Measurements from ENCODE around the gene MMP25.

The MMP25 gene, protein sequence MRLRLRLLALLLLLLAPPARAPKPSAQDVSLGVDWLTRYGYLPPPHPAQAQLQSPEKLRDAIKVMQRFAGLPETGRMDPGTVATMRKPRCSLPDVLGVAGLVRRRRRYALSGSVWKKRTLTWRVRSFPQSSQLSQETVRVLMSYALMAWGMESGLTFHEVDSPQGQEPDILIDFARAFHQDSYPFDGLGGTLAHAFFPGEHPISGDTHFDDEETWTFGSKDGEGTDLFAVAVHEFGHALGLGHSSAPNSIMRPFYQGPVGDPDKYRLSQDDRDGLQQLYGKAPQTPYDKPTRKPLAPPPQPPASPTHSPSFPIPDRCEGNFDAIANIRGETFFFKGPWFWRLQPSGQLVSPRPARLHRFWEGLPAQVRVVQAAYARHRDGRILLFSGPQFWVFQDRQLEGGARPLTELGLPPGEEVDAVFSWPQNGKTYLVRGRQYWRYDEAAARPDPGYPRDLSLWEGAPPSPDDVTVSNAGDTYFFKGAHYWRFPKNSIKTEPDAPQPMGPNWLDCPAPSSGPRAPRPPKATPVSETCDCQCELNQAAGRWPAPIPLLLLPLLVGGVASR

DNA sequence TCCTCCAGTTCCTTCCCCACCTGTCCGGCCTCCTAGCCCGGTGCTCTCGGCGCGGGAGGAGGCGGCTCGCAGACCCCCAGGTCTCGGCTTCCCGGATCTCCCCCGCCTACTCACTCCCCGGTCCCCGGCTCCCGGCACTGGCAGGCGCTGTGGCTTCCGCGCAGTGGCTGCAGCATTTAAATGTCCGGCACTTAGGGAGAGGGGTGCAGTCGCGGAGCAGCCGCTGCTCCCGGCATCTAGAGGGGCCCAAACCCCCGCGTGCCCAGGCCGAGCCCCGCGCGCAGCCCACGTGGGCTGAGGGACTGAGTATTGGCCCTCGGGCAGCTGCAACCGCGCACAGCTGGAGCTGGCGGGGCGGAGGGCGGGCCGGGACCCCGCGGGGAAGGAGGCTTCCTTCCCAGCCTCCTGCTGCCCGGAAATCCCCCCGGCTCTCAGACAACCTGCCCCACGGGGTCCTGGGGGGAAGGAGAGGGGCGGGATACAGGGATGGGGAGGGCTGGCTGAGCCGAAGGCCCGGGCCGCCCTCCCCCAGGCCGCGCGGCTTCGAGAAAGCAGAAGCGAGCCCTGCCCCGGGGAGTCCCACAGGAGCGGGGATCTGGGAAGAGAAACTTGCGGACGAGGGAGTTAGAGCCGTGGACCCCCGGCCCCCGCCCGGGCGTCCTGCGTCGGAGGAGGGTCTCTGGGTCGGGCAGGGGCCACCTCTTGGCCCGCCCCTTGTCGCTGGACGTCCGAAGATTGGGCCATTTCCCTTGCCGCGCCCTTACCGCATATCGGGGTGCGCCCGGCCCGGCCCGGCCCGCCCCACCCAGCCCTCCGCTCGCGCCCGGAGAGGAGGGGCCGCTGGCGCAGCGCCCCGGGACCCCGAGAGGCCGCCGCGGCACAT, at the start of gene MMP25:
MMP25 (plus strand) TSS at position 804 of the 883 bp plus-strand sequence. CDS start 357 bp downstream, outside the sequence.
- Histone ChIP-seq H3K9ac (ENCODE audit: insufficient read length, low read depth) (peak within 1 kb of the TSS; percentile 83), H3K36me3 (ENCODE audit: insufficient read depth, insufficient read length, low read length) (no peaks in the 10 kb centered on the region), H3K4me3 (ENCODE audit: insufficient read length, low read depth) (peak within 1 kb of the TSS; percentile 56), H3K4me1 (ENCODE audit: insufficient read depth, insufficient read length) (peaks cover 10% of the 10 kb centered on the region), H3K27me3 (ENCODE audit: insufficient read depth, insufficient read length) (peaks cover 66% of the 10 kb centered on the region), H3K9me3 (ENCODE audit: insufficient read depth, low read length) (no peaks in the 10 kb centered on the region)
- TF ChIP-seq SUZ12 (IDR thresholded peaks at IDR 0.05; ENCODE audit: extremely low read depth, insufficient read depth, insufficient read length) (no peak), ZNF274 (IDR thresholded peaks at IDR 0.05; ENCODE audit: low read depth, low read length) (no peak), YY1 (IDR thresholded peaks at IDR 0.05; ENCODE audit: insufficient read depth, insufficient read length) (no peak)
- no peak for DNase-seq (ENCODE audit: low read depth, low spot score)

DNA sequence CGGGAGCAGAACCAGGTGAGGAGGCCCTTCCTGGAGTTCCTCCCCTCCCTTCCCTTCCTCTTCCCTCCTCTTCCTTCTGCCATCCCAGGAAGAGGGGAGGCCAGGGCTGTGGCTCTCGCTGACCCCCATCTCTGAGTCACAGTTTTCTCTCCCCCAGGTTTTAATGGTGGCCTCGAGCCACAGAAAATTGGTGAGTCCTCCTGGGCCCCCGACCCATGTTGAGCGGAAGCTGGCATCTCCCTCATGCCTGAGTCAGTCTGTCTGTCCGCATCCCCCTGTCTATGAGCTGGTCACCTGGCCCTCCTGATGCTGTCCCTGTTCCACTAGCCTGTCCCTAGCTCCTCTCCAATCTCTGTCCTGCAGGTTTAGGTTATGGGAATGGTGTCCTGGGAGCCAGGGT, 46.4 kb upstream of the MMP25 start:
- H3K4me3 ChIP-seq (ENCODE audit: insufficient read length, low read depth), result no peak overlapping the region
- no peaks in the 10 kb centered on the region for H3K9me3 ChIP-seq (ENCODE audit: insufficient read depth, low read length)
- H3K9ac ChIP-seq (ENCODE audit: insufficient read length, low read depth), result no peak overlapping the region
- no peaks in the 10 kb centered on the region for H3K27me3 ChIP-seq (ENCODE audit: insufficient read depth, insufficient read length)
- H3K4me1 ChIP-seq (ENCODE audit: insufficient read depth, insufficient read length), result peaks cover 29% of the 10 kb centered on the region
- no peak for DNase-seq (ENCODE audit: low read depth, low spot score)
- no peaks in the 10 kb centered on the region for H3K36me3 ChIP-seq (ENCODE audit: insufficient read depth, insufficient read length, low read length)
- TF ChIP-seq SUZ12 (IDR thresholded peaks at IDR 0.05; ENCODE audit: extremely low read depth, insufficient read depth, insufficient read length) (no peak), YY1 (IDR thresholded peaks at IDR 0.05; ENCODE audit: insufficient read depth, insufficient read length) (no peak), ZNF274 (IDR thresholded peaks at IDR 0.05; ENCODE audit: low read depth, low read length) (no peak)

DNA sequence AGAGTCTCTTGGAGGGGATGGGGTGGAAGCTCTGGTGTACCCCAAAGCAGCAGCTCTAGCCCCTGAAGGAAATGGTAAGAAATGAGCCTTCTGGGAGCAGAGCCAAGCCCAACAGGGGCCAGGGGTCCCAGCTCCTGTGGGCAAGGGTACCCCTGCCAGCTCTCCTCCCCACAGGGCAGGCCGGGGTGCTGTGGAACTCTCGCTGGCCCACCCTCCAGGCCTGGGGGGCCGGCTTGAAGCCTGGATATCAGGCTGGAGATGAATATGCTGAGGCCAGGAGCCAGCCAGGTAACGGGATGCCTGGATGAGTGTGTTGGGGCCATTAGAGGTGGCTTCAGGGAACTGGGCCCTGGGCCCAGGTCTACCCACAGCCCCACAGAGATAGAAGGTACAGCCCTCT, 45.8 kb upstream of the MMP25 start:
- H3K27me3 ChIP-seq (ENCODE audit: insufficient read depth, insufficient read length), result no peaks in the 10 kb centered on the region
- no peak overlapping the region for H3K9ac ChIP-seq (ENCODE audit: insufficient read length, low read depth)
- TF ChIP-seq SUZ12 (IDR thresholded peaks at IDR 0.05; ENCODE audit: extremely low read depth, insufficient read depth, insufficient read length) (no peak), YY1 (IDR thresholded peaks at IDR 0.05; ENCODE audit: insufficient read depth, insufficient read length) (no peak), ZNF274 (IDR thresholded peaks at IDR 0.05; ENCODE audit: low read depth, low read length) (no peak)
- no peaks in the 10 kb centered on the region for H3K36me3 ChIP-seq (ENCODE audit: insufficient read depth, insufficient read length, low read length)
- peaks cover 29% of the 10 kb centered on the region for H3K4me1 ChIP-seq (ENCODE audit: insufficient read depth, insufficient read length)
- no peaks in the 10 kb centered on the region for H3K9me3 ChIP-seq (ENCODE audit: insufficient read depth, low read length)
- no peak overlapping the region for H3K4me3 ChIP-seq (ENCODE audit: insufficient read length, low read depth)
- no peak for DNase-seq (ENCODE audit: low read depth, low spot score)

DNA sequence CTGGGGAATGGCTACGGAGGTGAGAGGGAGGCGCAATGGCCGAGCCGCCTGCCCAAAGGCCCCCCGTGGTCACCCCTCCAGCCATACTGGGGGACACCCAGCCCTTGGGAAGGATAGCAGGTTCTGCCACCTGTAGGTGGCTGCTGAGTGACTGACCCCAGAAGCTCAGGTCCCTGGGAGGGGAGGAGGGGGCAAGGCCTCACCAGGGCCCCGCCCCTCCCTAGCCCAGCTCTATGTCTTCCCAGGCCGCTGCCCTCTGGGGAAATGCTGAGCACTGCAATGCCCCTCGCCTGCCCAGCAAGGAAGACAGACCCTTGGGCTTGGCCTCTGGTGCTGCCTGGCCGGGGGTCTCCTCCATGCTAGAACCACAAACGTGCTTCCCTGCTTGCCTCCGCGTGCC, 45.0 kb upstream of the MMP25 start:
- Histone ChIP-seq H3K36me3 (ENCODE audit: insufficient read depth, insufficient read length, low read length) (no peaks in the 10 kb centered on the region), H3K4me3 (ENCODE audit: insufficient read length, low read depth) (no peak overlapping the region), H3K9me3 (ENCODE audit: insufficient read depth, low read length) (no peaks in the 10 kb centered on the region), H3K27me3 (ENCODE audit: insufficient read depth, insufficient read length) (no peaks in the 10 kb centered on the region), H3K4me1 (ENCODE audit: insufficient read depth, insufficient read length) (peaks cover 34% of the 10 kb centered on the region), H3K9ac (ENCODE audit: insufficient read length, low read depth) (no peak overlapping the region)
- TF ChIP-seq ZNF274 (IDR thresholded peaks at IDR 0.05; ENCODE audit: low read depth, low read length), result no peak
- TF ChIP-seq YY1 (IDR thresholded peaks at IDR 0.05; ENCODE audit: insufficient read depth, insufficient read length), result no peak
- no peak for TF ChIP-seq SUZ12 (IDR thresholded peaks at IDR 0.05; ENCODE audit: extremely low read depth, insufficient read depth, insufficient read length)
- no peak for DNase-seq (ENCODE audit: low read depth, low spot score)

DNA sequence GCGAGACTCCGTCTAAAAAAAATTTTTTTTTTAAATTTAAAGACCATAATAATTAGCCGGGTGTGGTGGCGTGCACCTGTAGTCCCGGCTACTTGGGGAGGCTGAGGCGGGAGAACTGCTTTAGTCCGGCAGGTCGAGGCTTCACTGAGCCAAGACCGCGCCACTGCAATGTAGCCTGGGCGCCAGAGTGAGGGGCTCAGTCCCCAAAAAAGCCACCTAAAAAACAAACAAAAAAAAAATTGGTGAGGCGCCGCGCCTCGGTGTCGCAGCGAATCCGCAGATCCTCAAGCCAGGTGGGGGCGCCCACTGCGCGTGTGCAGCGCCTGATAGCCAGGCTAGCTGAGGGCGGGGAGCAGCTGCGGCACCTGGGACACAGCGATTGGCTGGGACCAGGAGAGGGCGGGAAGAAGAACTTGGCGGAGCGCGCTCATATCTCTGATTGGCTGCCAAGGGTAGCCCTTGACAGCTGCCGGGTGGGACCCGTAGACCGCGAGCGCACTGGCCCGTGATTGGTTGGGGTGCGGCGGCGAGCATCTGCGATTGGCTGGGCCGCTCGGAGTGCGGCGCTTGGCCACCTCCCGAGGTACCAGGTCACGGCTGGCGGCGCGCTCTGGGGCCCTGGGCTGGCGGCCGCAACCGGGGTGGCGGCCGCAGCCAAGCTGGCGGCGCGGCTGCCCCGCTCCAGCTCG, 42.6 kb upstream of the MMP25 start:
- Histone ChIP-seq H3K9me3 (ENCODE audit: insufficient read depth, low read length) (no peaks in the 10 kb centered on the region), H3K9ac (ENCODE audit: insufficient read length, low read depth) (no peak overlapping the region), H3K4me3 (ENCODE audit: insufficient read length, low read depth) (no peak overlapping the region), H3K4me1 (ENCODE audit: insufficient read depth, insufficient read length) (peaks cover 34% of the 10 kb centered on the region), H3K27me3 (ENCODE audit: insufficient read depth, insufficient read length) (peaks cover 13% of the 10 kb centered on the region), H3K36me3 (ENCODE audit: insufficient read depth, insufficient read length, low read length) (no peaks in the 10 kb centered on the region)
- TF ChIP-seq ZNF274 (IDR thresholded peaks at IDR 0.05; ENCODE audit: low read depth, low read length) (no peak), YY1 (IDR thresholded peaks at IDR 0.05; ENCODE audit: insufficient read depth, insufficient read length) (no peak), SUZ12 (IDR thresholded peaks at IDR 0.05; ENCODE audit: extremely low read depth, insufficient read depth, insufficient read length) (no peak)
- DNase-seq (ENCODE audit: low read depth, low spot score), result peak; percentile 100

DNA sequence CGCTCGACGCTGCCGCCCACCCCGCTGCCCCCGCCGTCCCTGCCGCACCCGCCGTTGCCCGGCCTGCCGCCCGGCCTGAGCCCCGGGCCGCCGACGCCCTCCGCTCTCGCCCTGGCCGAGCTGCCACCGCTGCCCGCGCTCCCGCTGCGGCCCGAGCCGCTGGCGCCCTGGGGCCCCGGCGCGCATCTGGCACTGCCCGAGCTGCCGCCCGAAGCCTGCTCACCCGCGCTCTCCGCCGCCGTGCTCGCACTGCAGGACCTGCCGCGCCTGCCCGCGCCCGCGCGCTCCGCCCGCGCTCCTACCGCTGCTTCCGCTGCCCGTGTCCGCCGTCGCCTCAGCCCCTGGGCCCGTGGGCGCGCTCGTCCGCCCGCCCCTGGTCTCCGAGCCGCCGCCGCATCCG, 42.0 kb upstream of the MMP25 start:
- no peaks in the 10 kb centered on the region for H3K9me3 ChIP-seq (ENCODE audit: insufficient read depth, low read length)
- no peak for DNase-seq (ENCODE audit: low read depth, low spot score)
- H3K9ac ChIP-seq (ENCODE audit: insufficient read length, low read depth), result no peak overlapping the region
- H3K36me3 ChIP-seq (ENCODE audit: insufficient read depth, insufficient read length, low read length), result no peaks in the 10 kb centered on the region
- peak overlapping the region; percentile 10 for H3K4me3 ChIP-seq (ENCODE audit: insufficient read length, low read depth)
- H3K4me1 ChIP-seq (ENCODE audit: insufficient read depth, insufficient read length), result peaks cover 35% of the 10 kb centered on the region
- no peak for TF ChIP-seq SUZ12 (IDR thresholded peaks at IDR 0.05; ENCODE audit: extremely low read depth, insufficient read depth, insufficient read length)
- no peak for TF ChIP-seq YY1 (IDR thresholded peaks at IDR 0.05; ENCODE audit: insufficient read depth, insufficient read length)
- TF ChIP-seq ZNF274 (IDR thresholded peaks at IDR 0.05; ENCODE audit: low read depth, low read length), result no peak
- H3K27me3 ChIP-seq (ENCODE audit: insufficient read depth, insufficient read length), result peaks cover 13% of the 10 kb centered on the region
